Measurements from ENCODE around the gene BRIP1. TPM values are rescaled to one million over a fixed set of nuclear protein-coding genes. Genes with fewer than 3 reads are reported as not detected.

Gene BRIP1
- total RNA-seq, 1 experiment from 2014 or later, result 20.2 TPM

DNA sequence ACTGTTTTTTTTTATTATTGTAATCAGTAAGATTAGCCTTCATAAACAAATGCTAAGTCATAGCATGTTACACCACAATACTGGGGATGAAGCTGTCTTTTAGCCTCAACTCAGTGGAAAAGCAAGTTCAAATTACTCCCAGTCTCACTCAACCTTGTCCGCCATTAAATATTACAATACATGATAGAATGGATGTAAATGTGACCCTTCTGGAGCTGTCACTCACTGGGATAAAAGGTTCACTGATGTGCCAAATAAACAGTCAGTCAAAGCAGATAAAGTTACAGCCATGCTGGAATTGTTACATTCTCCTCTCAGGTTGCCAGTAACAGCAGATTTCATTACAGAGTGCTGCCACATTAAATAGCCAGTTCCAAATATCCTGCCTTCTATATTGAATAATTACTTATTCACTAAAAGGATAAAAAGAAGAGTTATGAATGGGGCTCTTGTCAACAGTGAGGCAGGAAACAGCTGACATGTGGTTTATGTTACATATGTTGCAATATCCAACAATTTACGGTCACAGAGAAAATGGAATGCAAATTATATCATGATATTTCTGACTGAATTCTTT is 53.4 kb downstream of the BRIP1 start:
- H3K4me1 ChIP-seq (ENCODE audit: insufficient read depth, low read length), result no peaks in the 10 kb centered on the region
- no peak overlapping the region for H3K23ac ChIP-seq (ENCODE audit: insufficient read length, low read depth, low read length)
- no peak overlapping the region for H4K5ac ChIP-seq (ENCODE audit: insufficient read length, low read depth, low read length)
- no peak overlapping the region for H3T11ph ChIP-seq (ENCODE audit: low read length)
- H3K56ac ChIP-seq (ENCODE audit: insufficient read length, low read depth, low read length), result no peak overlapping the region
- H3K27ac ChIP-seq (ENCODE audit: insufficient read length, low read depth, low read length), result no peak overlapping the region
- H2BK12ac ChIP-seq (ENCODE audit: insufficient read length, low read depth, low read length), result no peak overlapping the region
- no peaks in the 10 kb centered on the region for H3K9me3 Mint-ChIP-seq
- no peak overlapping the region for H2AK5ac ChIP-seq (ENCODE audit: insufficient read length, low read length)
- no peak overlapping the region for H3K4me2 ChIP-seq (ENCODE audit: insufficient read depth, insufficient read length, low read length)
- no peak overlapping the region for H2BK5ac ChIP-seq (ENCODE audit: insufficient read length, low read length)
- H3K79me2 ChIP-seq (ENCODE audit: insufficient read depth, low read length), result no peaks in the 10 kb centered on the region
- H3K79me1 ChIP-seq (ENCODE audit: insufficient read depth, low read depth, low read length, poor library complexity, severe bottlenecking), result no peaks in the 10 kb centered on the region
- H4K20me1 ChIP-seq (ENCODE audit: control insufficient read depth, insufficient read depth, insufficient read length), result no peaks in the 10 kb centered on the region
- no peaks in the 10 kb centered on the region for H3K23me2 ChIP-seq (ENCODE audit: insufficient read length, low read depth, low read length, poor library complexity, severe bottlenecking)
- DNase-seq, result no peak
- TF ChIP-seq, protein P1, sequence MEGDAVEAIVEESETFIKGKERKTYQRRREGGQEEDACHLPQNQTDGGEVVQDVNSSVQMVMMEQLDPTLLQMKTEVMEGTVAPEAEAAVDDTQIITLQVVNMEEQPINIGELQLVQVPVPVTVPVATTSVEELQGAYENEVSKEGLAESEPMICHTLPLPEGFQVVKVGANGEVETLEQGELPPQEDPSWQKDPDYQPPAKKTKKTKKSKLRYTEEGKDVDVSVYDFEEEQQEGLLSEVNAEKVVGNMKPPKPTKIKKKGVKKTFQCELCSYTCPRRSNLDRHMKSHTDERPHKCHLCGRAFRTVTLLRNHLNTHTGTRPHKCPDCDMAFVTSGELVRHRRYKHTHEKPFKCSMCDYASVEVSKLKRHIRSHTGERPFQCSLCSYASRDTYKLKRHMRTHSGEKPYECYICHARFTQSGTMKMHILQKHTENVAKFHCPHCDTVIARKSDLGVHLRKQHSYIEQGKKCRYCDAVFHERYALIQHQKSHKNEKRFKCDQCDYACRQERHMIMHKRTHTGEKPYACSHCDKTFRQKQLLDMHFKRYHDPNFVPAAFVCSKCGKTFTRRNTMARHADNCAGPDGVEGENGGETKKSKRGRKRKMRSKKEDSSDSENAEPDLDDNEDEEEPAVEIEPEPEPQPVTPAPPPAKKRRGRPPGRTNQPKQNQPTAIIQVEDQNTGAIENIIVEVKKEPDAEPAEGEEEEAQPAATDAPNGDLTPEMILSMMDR (conservative IDR thresholded peaks at IDR 0.05), result no peak
- no peak overlapping the region for H3K4ac ChIP-seq (ENCODE audit: low read depth, low read length)
- H3K14ac ChIP-seq (ENCODE audit: insufficient read depth, low read length), result no peak overlapping the region
- no peaks in the 10 kb centered on the region for H3K27me3 Mint-ChIP-seq (ENCODE audit: low read depth)
- no peak overlapping the region for H2BK20ac ChIP-seq (ENCODE audit: low read depth, low read length, poor library complexity, severe bottlenecking)
- H4K8ac ChIP-seq (replicated peaks; ENCODE audit: insufficient read length, low read depth, low read length), result no peak overlapping the region
- no peak overlapping the region for H2AFZ ChIP-seq (ENCODE audit: low read length)
- H3K4me1 Mint-ChIP-seq, result peaks cover 0 to 5% of the 10 kb centered on the region in 2 experiments; a peak in 3 of 4 replicates
- H2BK15ac ChIP-seq (ENCODE audit: low read depth, low read length), result no peak overlapping the region
- H3K36me3 Mint-ChIP-seq (ENCODE audit: insufficient read depth in 1 of 3, low read depth in 3 of 3), result peaks cover 0 to 7% (median 5%) of the 10 kb centered on the region in 3 experiments; a peak in 4 of 7 replicates
- no peak overlapping the region for H3K9ac ChIP-seq (ENCODE audit: extremely low read depth, insufficient read length, low read length)
- H3K9me3 ChIP-seq (ENCODE audit: control insufficient read depth, low read depth, low read length), result no peaks in the 10 kb centered on the region
- H4K91ac ChIP-seq (ENCODE audit: insufficient read length, low read depth, low read length), result no peak overlapping the region
- H3K27ac Mint-ChIP-seq, result peak overlapping the region in 1 of 3 experiments; percentile 15; a peak in 1 of 7 replicates
- H3K4me3 Mint-ChIP-seq, result no peak overlapping the region
- no CpG with 5 or more reads among the region's 2 CpGs for WGBS (ENCODE audit: extremely low coverage, insufficient read length, low lambda C conversion rate)
- H3K27me3 ChIP-seq (ENCODE audit: insufficient read depth, low read length), result no peaks in the 10 kb centered on the region
- H2BK120ac ChIP-seq (ENCODE audit: low read depth, low read length, poor library complexity, severe bottlenecking), result no peak overlapping the region
- no peak overlapping the region for H3K18ac ChIP-seq (ENCODE audit: insufficient read length, low read depth, low read length)
